HepG2 (cell line): ENCODE data around the gene PPP4R2. TPM values are rescaled to one million over a fixed set of nuclear protein-coding genes. Genes with fewer than 3 reads are reported as not detected.
A peak's percentile ranks its signal among the peaks of the same experiment; 100 is the strongest.

Source experiments
- ARNT2 ChIP-seq: sonication (generic); formaldehyde crosslinking; IDR thresholded peaks from 2 replicates; pipeline ENCODE4 v1.8.0; 2022; ENCODE audit warnings: mild to moderate bottlenecking, low read depth, missing genetic modification reagents, moderate library complexity
- GTF3A ChIP-seq: sonication (generic); formaldehyde crosslinking; conservative IDR thresholded peaks from 2 replicates; pipeline ENCODE4 v1.4.0; 2020; ENCODE audit warnings: mild to moderate bottlenecking, missing genetic modification reagents
- HIC2 ChIP-seq: sonication (generic); formaldehyde crosslinking; IDR thresholded peaks from 2 replicates; pipeline ENCODE4 v1.9.0; 2022; ENCODE audit warnings: low read depth, missing genetic modification reagents
- JUNB ChIP-seq: sonication (generic); formaldehyde crosslinking; IDR thresholded peaks from 2 replicates; pipeline ENCODE4 v1.8.0; 2022; ENCODE audit warnings: missing genetic modification reagents, mild to moderate bottlenecking, borderline replicate concordance
- NCOA1 ChIP-seq: sonication (generic); formaldehyde crosslinking; IDR thresholded peaks from 2 replicates; pipeline ENCODE4 v1.9.0; 2021; ENCODE audit warnings: missing genetic modification reagents
- ZMYM2 ChIP-seq: sonication (generic); formaldehyde crosslinking; IDR thresholded peaks from 2 replicates; pipeline ENCODE4 v1.8.0; 2022; ENCODE audit warnings: mild to moderate bottlenecking, missing genetic modification reagents
- ZNF10 ChIP-seq: sonication (generic); formaldehyde crosslinking; IDR thresholded peaks from 2 replicates; pipeline ENCODE4 v1.4.0; 2020; ENCODE audit warnings: mild to moderate bottlenecking, low read depth, missing genetic modification reagents, borderline replicate concordance
- ZNF260 ChIP-seq: sonication (generic); formaldehyde crosslinking; IDR thresholded peaks from 2 replicates; pipeline ENCODE4 v1.4.0; 2020; ENCODE audit warnings: missing genetic modification reagents, low read depth, mild to moderate bottlenecking, borderline replicate concordance
- ZNF530 ChIP-seq: sonication (generic); formaldehyde crosslinking; IDR thresholded peaks from 2 replicates; pipeline ENCODE4 v1.5.0; 2020; ENCODE audit warnings: low read depth, mild to moderate bottlenecking, missing genetic modification reagents
- ZNF614 ChIP-seq: IDR thresholded peaks from 2 replicates; pipeline ENCODE4 v1.6.1; 2018; ENCODE audit warnings: missing biosample characterization, missing genetic modification reagents, inconsistent platforms, borderline replicate concordance
- ZNF644 ChIP-seq: IDR thresholded peaks from 2 replicates; pipeline ENCODE4 v1.6.1; 2016; ENCODE audit warnings: low read depth
- ZNF766 ChIP-seq: sonication (generic); formaldehyde crosslinking; IDR thresholded peaks from 2 replicates; pipeline ENCODE4 v1.5.0; 2020; ENCODE audit warnings: missing genetic modification reagents, borderline replicate concordance
- ZNF83 ChIP-seq: sonication (generic); formaldehyde crosslinking; IDR thresholded peaks from 2 replicates; pipeline ENCODE4 v1.4.0; 2020; ENCODE audit warnings: missing genetic modification reagents, mild to moderate bottlenecking, borderline replicate concordance
- polyA plus RNA-seq, 8 experiments: library from polyadenylated mRNA; depleted of rRNA in 3 of 8; stranded (reverse) in 7 of 8; unstranded in 1 of 8; fragments of >200 nt; fragmentation: Illumina TruSeq in 4 of 8; extraction: Trizol in 4 of 8; gene quantifications; 2 replicates each; pipeline versions ENCODE4 v1.2.1 to v1.2.3, GENCODE V29; 2011 to 2016; ENCODE audit warnings: low read depth in 4 of 8, missing spikeins in 1 of 8, mixed read lengths in 1 of 8; ENCODE audit not compliant: insufficient read depth in 1 of 8
- total RNA-seq, 5 experiments: library from RNA; depleted of rRNA; stranded (reverse); fragments of >200 nt; fragmentation: Illumina TruSeq; extraction: Trizol; gene quantifications; 2 replicates each; pipeline ENCODE4 v1.2.3, GENCODE V29; 2016; ENCODE audit warnings: low read depth in 1 of 5
- TF ChIP-seq, protein P1 (sequence below): sonication (generic); formaldehyde crosslinking; IDR thresholded peaks from 2 replicates; pipeline ENCODE4 v1.5.0; 2020; ENCODE audit warnings: missing genetic modification reagents
- TF ChIP-seq, protein P2 (sequence below): fragments of 450-650 bp; IDR thresholded peaks from 2 replicates; pipeline ENCODE4 v1.6.1; 2016
- TF ChIP-seq, protein P3 (sequence below): sonication (generic); formaldehyde crosslinking; IDR thresholded peaks from 2 replicates; pipeline ENCODE4 v1.4.0; 2020; ENCODE audit warnings: missing genetic modification reagents, borderline replicate concordance
- TF ChIP-seq, protein P4 (sequence below): sonication (generic); formaldehyde crosslinking; IDR thresholded peaks from 2 replicates; pipeline ENCODE4 v1.5.1; 2020; ENCODE audit warnings: mild to moderate bottlenecking, missing genetic modification reagents, borderline replicate concordance
- TF ChIP-seq, protein P5 (sequence below): IDR thresholded peaks from 2 replicates; pipeline ENCODE4 v1.6.1; 2016; ENCODE audit warnings: control low read depth

Gene PPP4R2
- total and polyA plus RNA-seq, 2 of the 13 experiments (the other 11 are each of a cell fraction or from before 2014, with no cell fraction given) = 22.3 to 161 TPM

DNA sequence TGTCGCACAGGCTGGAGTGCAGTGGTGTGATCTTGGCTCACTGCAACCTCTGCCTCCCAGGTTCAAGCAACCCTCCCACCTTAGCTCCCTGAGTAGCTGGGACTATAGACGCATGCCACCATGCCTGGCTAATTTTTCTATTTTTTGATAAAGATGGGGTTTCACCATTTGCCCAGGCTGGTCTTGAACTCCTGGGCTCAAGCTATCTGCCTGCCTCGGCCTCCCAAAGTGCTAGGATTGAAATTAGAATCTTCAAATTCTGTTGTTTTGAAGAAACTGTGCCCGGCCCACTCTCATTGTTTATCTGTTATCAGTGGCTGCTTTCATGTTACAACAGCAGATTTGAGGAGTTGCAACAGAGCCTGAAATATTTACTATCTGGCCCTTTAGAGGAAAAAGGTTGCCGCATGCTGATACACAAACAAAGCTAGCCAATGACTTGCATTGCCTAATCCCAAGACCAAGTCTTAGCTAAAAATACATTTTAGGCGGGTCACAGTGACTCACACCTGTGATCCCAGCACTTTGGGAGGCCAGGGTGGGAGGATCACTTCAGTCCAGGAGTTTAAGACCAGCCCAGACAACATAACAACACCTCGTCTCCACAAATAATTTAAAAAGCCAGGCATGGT, 43.2 kb upstream of the PPP4R2 start (continued):
- TF ChIP-seq, protein P1, sequence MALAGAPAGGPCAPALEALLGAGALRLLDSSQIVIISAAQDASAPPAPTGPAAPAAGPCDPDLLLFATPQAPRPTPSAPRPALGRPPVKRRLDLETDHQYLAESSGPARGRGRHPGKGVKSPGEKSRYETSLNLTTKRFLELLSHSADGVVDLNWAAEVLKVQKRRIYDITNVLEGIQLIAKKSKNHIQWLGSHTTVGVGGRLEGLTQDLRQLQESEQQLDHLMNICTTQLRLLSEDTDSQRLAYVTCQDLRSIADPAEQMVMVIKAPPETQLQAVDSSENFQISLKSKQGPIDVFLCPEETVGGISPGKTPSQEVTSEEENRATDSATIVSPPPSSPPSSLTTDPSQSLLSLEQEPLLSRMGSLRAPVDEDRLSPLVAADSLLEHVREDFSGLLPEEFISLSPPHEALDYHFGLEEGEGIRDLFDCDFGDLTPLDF (CRISPR knock-in tag) = no peak
- TF ChIP-seq ZNF766 (no peak), ZNF644 (CRISPR knock-in tag) (no peak; the same call in none of the 2 replicates), ZNF10 (CRISPR knock-in tag) (no peak), ARNT2 (CRISPR knock-in tag) (peak; percentile 67; the same call in 1 of the 2 replicates), ZNF530 (CRISPR knock-in tag) (no peak), NCOA1 (CRISPR knock-in tag) (no peak), ZNF83 (CRISPR knock-in tag) (no peak), ZNF614 (peak; percentile 79), HIC2 (CRISPR knock-in tag) (no peak), GTF3A (CRISPR knock-in tag) (no peak), JUNB (peak; percentile 58; the same call in 1 of the 2 replicates), ZMYM2 (peak; percentile 74; the same call in 1 of the 2 replicates), ZNF260 (CRISPR knock-in tag) (no peak)
- TF ChIP-seq, protein P2, sequence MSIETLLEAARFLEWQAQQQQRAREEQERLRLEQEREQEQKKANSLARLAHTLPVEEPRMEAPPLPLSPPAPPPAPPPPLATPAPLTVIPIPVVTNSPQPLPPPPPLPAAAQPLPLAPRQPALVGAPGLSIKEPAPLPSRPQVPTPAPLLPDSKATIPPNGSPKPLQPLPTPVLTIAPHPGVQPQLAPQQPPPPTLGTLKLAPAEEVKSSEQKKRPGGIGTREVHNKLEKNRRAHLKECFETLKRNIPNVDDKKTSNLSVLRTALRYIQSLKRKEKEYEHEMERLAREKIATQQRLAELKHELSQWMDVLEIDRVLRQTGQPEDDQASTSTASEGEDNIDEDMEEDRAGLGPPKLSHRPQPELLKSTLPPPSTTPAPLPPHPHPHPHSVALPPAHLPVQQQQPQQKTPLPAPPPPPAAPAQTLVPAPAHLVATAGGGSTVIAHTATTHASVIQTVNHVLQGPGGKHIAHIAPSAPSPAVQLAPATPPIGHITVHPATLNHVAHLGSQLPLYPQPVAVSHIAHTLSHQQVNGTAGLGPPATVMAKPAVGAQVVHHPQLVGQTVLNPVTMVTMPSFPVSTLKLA = no peak
- TF ChIP-seq, protein P3, sequence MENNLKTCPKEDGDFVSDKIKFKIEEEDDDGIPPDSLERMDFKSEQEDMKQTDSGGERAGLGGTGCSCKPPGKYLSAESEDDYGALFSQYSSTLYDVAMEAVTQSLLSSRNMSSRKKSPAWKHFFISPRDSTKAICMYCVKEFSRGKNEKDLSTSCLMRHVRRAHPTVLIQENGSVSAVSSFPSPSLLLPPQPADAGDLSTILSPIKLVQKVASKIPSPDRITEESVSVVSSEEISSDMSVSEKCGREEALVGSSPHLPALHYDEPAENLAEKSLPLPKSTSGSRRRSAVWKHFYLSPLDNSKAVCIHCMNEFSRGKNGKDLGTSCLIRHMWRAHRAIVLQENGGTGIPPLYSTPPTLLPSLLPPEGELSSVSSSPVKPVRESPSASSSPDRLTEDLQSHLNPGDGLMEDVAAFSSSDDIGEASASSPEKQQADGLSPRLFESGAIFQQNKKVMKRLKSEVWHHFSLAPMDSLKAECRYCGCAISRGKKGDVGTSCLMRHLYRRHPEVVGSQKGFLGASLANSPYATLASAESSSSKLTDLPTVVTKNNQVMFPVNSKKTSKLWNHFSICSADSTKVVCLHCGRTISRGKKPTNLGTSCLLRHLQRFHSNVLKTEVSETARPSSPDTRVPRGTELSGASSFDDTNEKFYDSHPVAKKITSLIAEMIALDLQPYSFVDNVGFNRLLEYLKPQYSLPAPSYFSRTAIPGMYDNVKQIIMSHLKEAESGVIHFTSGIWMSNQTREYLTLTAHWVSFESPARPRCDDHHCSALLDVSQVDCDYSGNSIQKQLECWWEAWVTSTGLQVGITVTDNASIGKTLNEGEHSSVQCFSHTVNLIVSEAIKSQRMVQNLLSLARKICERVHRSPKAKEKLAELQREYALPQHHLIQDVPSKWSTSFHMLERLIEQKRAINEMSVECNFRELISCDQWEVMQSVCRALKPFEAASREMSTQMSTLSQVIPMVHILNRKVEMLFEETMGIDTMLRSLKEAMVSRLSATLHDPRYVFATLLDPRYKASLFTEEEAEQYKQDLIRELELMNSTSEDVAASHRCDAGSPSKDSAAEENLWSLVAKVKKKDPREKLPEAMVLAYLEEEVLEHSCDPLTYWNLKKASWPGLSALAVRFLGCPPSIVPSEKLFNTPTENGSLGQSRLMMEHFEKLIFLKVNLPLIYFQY (CRISPR knock-in tag) = no peak
- TF ChIP-seq, protein P4, sequence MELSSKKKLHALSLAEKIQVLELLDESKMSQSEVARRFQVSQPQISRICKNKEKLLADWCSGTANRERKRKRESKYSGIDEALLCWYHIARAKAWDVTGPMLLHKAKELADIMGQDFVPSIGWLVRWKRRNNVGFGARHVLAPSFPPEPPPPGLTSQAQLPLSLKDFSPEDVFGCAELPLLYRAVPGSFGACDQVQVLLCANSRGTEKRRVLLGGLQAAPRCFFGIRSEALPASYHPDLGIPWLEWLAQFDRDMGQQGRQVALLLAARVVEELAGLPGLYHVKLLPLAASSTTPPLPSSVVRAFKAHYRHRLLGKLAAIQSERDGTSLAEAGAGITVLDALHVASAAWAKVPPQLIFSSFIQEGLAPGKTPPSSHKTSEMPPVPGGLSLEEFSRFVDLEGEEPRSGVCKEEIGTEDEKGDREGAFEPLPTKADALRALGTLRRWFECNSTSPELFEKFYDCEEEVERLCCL (CRISPR knock-in tag) = no peak
- TF ChIP-seq, protein P5, sequence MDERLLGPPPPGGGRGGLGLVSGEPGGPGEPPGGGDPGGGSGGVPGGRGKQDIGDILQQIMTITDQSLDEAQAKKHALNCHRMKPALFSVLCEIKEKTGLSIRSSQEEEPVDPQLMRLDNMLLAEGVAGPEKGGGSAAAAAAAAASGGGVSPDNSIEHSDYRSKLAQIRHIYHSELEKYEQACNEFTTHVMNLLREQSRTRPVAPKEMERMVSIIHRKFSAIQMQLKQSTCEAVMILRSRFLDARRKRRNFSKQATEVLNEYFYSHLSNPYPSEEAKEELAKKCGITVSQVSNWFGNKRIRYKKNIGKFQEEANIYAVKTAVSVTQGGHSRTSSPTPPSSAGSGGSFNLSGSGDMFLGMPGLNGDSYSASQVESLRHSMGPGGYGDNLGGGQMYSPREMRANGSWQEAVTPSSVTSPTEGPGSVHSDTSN (CRISPR knock-in tag) = no peak
